Tibial artery (tissue), 4 donors: ENCODE data around the gene TMEM242.
A peak's percentile ranks its signal among the peaks of the same experiment; 100 is the strongest.

Source experiments
- DNase-seq, 2 donors: peaks; one replicate each; pipeline ENCODE4 v3.0.0-alpha.2; 2019
- H3K27ac ChIP-seq, 2 donors: fragments of 200-600 bp; sonication (generic) in 1 of 2; 1 replicate in 1 of 2; 2 replicates in 1 of 2; pipeline ENCODE4 v1.5.1; 2018 to 2019; ENCODE audit warnings: mild to moderate bottlenecking in 1 of 2
- H3K27me3 ChIP-seq, 2 donors: fragments of 200-600 bp; sonication (generic) in 1 of 2; one replicate each; pipeline versions ENCODE4 v1.5.1 to v1.6.0; 2016 to 2019
- H3K36me3 ChIP-seq, 3 donors: fragments of 200-600 bp; sonication (generic) in 2 of 3; one replicate each; pipeline ENCODE4 v1.5.1; 2016 to 2019; ENCODE audit warnings: mild to moderate bottlenecking in 2 of 3
- H3K4me1 ChIP-seq, 4 donors: fragments of 200-600 bp; sonication (generic) in 2 of 4; 1 replicate in 3 of 4; 2 replicates in 1 of 4; pipeline ENCODE4 v1.5.1; 2016 to 2019
- H3K4me3 ChIP-seq, 2 donors: fragments of 200-600 bp; sonication (generic) in 1 of 2; 1 replicate in 1 of 2; 2 replicates in 1 of 2; pipeline ENCODE4 v1.5.1; 2018 to 2019; ENCODE audit warnings: mild to moderate bottlenecking in 2 of 2
- H3K9me3 ChIP-seq, 3 donors: fragments of 200-600 bp; sonication (generic) in 1 of 3; one replicate each; pipeline ENCODE4 v1.5.1; 2016 to 2019
- intact Hi-C: fragments of 100-400 bp; cut with DNase I; formaldehyde crosslinking; loops from one replicate; pipeline ENCODE4 v1.15.0; 2023; ENCODE audit warnings: low total_unique reads
- TF ChIP-seq, protein P1 (sequence below), 2 experiments: fragments of 200-600 bp in 1 of 2; fragments of 450-650 bp in 1 of 2; IDR thresholded peaks; one replicate each; pipeline ENCODE4 v1.5.1; 2017 to 2019; ENCODE audit warnings: antibody characterized with exemption in 2 of 2, mild to moderate bottlenecking in 1 of 2, moderate library complexity in 1 of 2

The TMEM242 gene

DNA sequence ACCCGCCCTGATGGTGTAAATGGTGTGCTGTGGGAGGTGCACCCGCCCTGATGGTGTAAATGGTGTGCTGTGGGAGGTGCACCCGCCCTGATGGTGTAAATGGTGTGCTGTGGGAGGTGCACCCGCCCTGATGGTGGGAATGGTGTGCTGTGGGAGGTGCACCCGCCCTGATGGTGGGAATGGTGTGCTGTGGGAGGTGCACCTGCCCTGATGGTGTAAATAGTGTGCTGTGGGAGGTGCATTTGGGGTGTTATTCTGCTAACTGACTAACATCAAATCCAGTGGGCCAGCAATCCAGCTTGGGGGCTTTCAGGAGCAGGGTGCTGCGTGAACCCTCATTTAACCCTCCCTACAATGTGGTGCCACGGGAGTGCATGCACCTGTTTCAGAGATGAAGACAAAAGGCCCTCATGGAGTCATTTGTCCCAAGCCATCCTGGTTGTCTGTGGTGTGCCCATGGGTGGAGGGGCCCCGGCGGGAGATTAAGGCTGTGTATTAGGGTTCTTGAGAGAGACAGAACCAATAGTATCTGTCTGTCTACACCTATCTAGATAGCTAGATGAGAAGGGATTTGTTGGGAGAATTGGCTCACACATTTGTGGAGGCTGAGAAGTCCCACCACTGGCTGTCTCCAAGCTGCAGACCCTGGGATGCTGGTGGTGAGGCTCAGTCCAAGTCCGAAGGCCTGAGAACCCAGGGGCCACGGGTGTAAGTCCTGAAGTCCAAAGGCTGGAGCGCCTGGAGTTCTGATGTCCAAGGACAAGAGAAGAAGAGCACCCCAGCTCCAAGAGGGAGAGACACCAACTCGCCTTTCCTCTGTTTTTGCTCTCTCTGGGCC lies 39.2 kb downstream of the TMEM242 start:
- Histone ChIP-seq H3K27ac (no peak overlapping the region), H3K9me3 (no peaks in the 10 kb centered on the region), H3K36me3 (peaks cover 0 to 8% (median 7%) of the 10 kb centered on the region in 3 donors), H3K4me1 (no peaks in the 10 kb centered on the region), H3K27me3 (no peaks in the 10 kb centered on the region), H3K4me3 (no peak overlapping the region)
- intact Hi-C loops: no loop called here
- TF ChIP-seq, protein P1, sequence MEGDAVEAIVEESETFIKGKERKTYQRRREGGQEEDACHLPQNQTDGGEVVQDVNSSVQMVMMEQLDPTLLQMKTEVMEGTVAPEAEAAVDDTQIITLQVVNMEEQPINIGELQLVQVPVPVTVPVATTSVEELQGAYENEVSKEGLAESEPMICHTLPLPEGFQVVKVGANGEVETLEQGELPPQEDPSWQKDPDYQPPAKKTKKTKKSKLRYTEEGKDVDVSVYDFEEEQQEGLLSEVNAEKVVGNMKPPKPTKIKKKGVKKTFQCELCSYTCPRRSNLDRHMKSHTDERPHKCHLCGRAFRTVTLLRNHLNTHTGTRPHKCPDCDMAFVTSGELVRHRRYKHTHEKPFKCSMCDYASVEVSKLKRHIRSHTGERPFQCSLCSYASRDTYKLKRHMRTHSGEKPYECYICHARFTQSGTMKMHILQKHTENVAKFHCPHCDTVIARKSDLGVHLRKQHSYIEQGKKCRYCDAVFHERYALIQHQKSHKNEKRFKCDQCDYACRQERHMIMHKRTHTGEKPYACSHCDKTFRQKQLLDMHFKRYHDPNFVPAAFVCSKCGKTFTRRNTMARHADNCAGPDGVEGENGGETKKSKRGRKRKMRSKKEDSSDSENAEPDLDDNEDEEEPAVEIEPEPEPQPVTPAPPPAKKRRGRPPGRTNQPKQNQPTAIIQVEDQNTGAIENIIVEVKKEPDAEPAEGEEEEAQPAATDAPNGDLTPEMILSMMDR (IDR thresholded peaks at IDR 0.05): no peak
- no peak for DNase-seq

DNA sequence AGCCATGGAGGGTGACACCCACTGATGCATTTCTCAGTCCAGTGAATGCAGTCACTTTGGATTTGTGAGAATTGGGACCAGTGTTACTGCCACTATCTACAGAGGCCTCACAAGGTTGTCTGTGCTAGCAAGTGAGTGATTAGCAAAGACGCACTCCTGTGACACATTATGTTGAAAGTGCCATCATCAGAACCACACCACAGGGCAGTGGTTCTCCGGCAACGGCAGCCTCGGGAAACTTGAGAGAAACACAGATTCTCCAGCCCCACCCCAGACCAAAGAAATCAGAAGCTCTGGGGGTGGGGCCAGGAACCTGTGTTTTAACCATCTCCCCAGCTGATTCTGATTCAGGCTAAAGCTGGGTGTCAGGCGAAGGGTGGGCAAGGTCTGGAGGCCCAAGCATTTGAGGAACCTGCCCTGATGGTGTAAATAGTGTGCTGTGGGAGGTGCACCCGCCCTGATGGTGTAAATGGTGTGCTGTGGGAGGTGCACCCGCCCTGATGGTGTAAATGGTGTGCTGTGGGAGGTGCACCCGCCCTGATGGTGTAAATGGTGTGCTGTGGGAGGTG lies 39.9 kb downstream of the TMEM242 start:
- Histone ChIP-seq H3K4me1 (no peaks in the 10 kb centered on the region), H3K27me3 (no peaks in the 10 kb centered on the region), H3K27ac (no peak overlapping the region), H3K36me3 (peaks cover 0 to 5% (median 3%) of the 10 kb centered on the region in 3 donors), H3K9me3 (no peaks in the 10 kb centered on the region), H3K4me3 (no peak overlapping the region)
- intact Hi-C loops: no loop called here
- DNase-seq: no peak
- TF ChIP-seq, protein P1 (IDR thresholded peaks at IDR 0.05): no peak

DNA sequence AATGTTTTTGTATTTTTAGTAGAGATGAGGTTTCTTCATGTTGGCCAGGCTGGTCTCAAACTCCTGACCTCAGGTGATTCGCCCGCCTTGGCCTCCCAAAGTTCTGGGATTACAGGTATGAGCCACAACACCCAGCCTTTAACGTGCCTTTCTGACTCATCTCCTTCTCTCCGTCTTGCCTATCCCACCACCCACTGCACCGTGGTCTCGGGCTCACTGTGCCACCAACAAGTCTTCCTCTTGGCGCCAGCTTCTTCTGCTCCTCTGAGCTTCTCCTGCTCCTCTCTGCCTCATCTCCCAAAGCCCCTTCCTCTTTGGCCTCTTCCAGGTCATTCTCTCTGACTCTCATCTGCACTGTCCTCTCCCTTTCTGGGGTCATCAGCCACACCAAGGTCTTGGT lies 41.0 kb downstream of the TMEM242 start:
- Histone ChIP-seq H3K4me3 (no peak overlapping the region), H3K9me3 (no peaks in the 10 kb centered on the region), H3K27ac (no peak overlapping the region), H3K27me3 (no peaks in the 10 kb centered on the region), H3K4me1 (no peaks in the 10 kb centered on the region), H3K36me3 (no peaks in the 10 kb centered on the region)
- intact Hi-C loops: no loop called here
- DNase-seq: no peak
- TF ChIP-seq, protein P1 (IDR thresholded peaks at IDR 0.05): no peak

GRCh38 chr6:157281570-157281969 lies 41.7 kb downstream of the TMEM242 start:
- DNase-seq: no peak
- no peaks in the 10 kb centered on the region for H3K4me1 ChIP-seq
- intact Hi-C loops: no loop called here
- no peaks in the 10 kb centered on the region for H3K9me3 ChIP-seq
- no peak overlapping the region for H3K4me3 ChIP-seq
- TF ChIP-seq, protein P1 (IDR thresholded peaks at IDR 0.05): peak; percentile 11 to 38
- H3K36me3 ChIP-seq: no peaks in the 10 kb centered on the region
- H3K27me3 ChIP-seq: no peaks in the 10 kb centered on the region
- no peak overlapping the region for H3K27ac ChIP-seq

DNA sequence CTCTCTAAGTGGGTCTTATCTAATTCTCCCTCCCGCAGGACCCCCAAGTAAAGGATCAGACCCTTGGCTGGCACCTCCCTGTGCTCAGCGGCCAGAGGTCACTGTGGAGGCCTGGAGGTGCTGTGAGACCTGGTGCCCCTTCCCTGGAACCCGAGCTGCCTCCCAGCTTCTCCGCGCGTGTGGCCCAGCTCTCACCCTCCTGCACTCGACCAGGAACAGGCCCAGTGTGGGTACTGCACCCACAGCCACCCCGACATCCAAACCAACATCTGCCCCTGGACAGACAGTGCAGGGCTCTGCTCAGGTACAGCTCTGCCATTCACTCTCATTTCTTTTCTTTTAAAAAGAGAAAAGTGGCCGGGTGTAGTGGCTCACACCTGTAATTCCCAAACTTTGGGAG lies 42.4 kb downstream of the TMEM242 start:
- H3K9me3 ChIP-seq: no peaks in the 10 kb centered on the region
- H3K27ac ChIP-seq: no peak overlapping the region
- H3K4me3 ChIP-seq: no peak overlapping the region
- TF ChIP-seq, protein P1 (IDR thresholded peaks at IDR 0.05): no peak
- no peaks in the 10 kb centered on the region for H3K27me3 ChIP-seq
- no peaks in the 10 kb centered on the region for H3K36me3 ChIP-seq
- H3K4me1 ChIP-seq: no peaks in the 10 kb centered on the region
- intact Hi-C loops: no loop called here
- no peak for DNase-seq
